H1 (cell line): ENCODE results near the gene VAMP4. TPM values are rescaled to one million over a fixed set of nuclear protein-coding genes. Genes with fewer than 3 reads are reported as not detected.

ENCODE experiments used
- CTCF ChIA-PET: fragments of 300-600 bp; sonication (Branson Sonifier 250); formaldehyde crosslinking; loops from one replicate; lab custom pipeline; 2021; ENCODE audit not compliant: partially characterized antibody; lab: Charles Lee
- POLR2A ChIA-PET: fragments of 300-600 bp; sonication (Branson Sonifier 250); formaldehyde crosslinking; loops from one replicate; lab custom pipeline; 2021; ENCODE audit warnings: inconsistent platforms; ENCODE audit not compliant: partially characterized antibody; lab: Charles Lee
- DNase-seq, 2 experiments: peaks; one replicate each; pipeline versions ENCODE4 v3.0.0 to v3.0.0-alpha.2; 2010 to 2022; ENCODE audit warnings: low spot score in 2 of 2, low read depth in 1 of 2, mixed read lengths in 1 of 2
- FAIRE-seq: peaks from 2 replicates; lab custom pipeline; 2011; peaks lifted over from hg19 to GRCh38; lab: Jason Lieb, UNC
- H2AFZ ChIP-seq: 2 replicates; pipeline ENCODE4 v1.8.1; 2012; ENCODE audit warnings: low read length, inconsistent platforms
- H2AK5ac ChIP-seq: 2 replicates; pipeline ENCODE4 v1.6.1; 2013; ENCODE audit warnings: low read depth, low read length
- H2BK120ac ChIP-seq: replicated peaks from 2 replicates; pipeline ENCODE3; 2013; ENCODE audit warnings: low read depth, low read length, inconsistent platforms
- H2BK12ac ChIP-seq: 2 replicates; pipeline ENCODE4 v1.6.1; 2013; ENCODE audit warnings: low read depth, low read length
- H2BK15ac ChIP-seq: 2 replicates; pipeline ENCODE4 v1.6.1; 2013; ENCODE audit warnings: low read length
- H2BK20ac ChIP-seq: 2 replicates; pipeline ENCODE4 v1.6.1; 2013; ENCODE audit warnings: low read length
- H2BK5ac ChIP-seq: 2 replicates; pipeline ENCODE4 v1.6.1; 2013; ENCODE audit warnings: low read depth, low read length
- H3K14ac ChIP-seq: 2 replicates; pipeline ENCODE4 v1.6.1; 2013; ENCODE audit warnings: inconsistent platforms; ENCODE audit not compliant: insufficient read length
- H3K18ac ChIP-seq: 2 replicates; pipeline ENCODE4 v1.6.1; 2013; ENCODE audit warnings: low read length; ENCODE audit errors: extremely low read depth
- H3K23ac ChIP-seq: 2 replicates; pipeline ENCODE4 v1.6.1; 2013; ENCODE audit warnings: inconsistent platforms; ENCODE audit not compliant: insufficient read length
- H3K23me2 ChIP-seq: 2 replicates; pipeline ENCODE4 v1.6.1; 2013; ENCODE audit warnings: low read depth, low read length
- H3K27ac ChIP-seq: 2 replicates; pipeline ENCODE4 v1.6.1; 2011; ENCODE audit warnings: low read depth, low read length, inconsistent platforms
- H3K27me3 ChIP-seq, 4 experiments: replicated peaks in 1 of 4; 1 replicate in 1 of 4; 2 replicates in 3 of 4; pipeline versions ENCODE4 v1.6.1 to v1.8.1; 2011 to 2013; ENCODE audit warnings: low read length in 3 of 4, mild to moderate bottlenecking in 3 of 4, inconsistent platforms in 2 of 4, mixed read lengths in 2 of 4, moderate library complexity in 1 of 4; ENCODE audit not compliant: control insufficient read depth in 3 of 4, insufficient read depth in 3 of 4; ENCODE audit errors: extremely low read depth in 1 of 4
- H3K36me3 ChIP-seq, 4 experiments: 2 replicates each; pipeline versions ENCODE4 v1.6.1 to v1.8.1; 2011 to 2013; ENCODE audit warnings: mild to moderate bottlenecking in 4 of 4, low read length in 3 of 4, moderate library complexity in 2 of 4, control low read depth in 1 of 4, inconsistent platforms in 1 of 4; ENCODE audit not compliant: insufficient read depth in 4 of 4, control insufficient read depth in 2 of 4
- H3K4ac ChIP-seq: replicated peaks from 2 replicates; pipeline ENCODE3; 2013; ENCODE audit warnings: low read length, low read depth, mixed read lengths, inconsistent platforms; ENCODE audit not compliant: insufficient read length
- H3K4me1 ChIP-seq, 4 experiments: replicated peaks in 1 of 4; 1 replicate in 1 of 4; 2 replicates in 3 of 4; pipeline versions ENCODE4 v1.6.1 to v1.8.1; 2011 to 2013; ENCODE audit warnings: low read length in 3 of 4, inconsistent platforms in 2 of 4, mixed read lengths in 1 of 4; ENCODE audit not compliant: insufficient read depth in 4 of 4, control insufficient read depth in 3 of 4
- H3K4me2 ChIP-seq, 2 experiments: 2 replicates each; pipeline versions ENCODE4 v1.6.1 to v1.8.1; 2011 to 2013; ENCODE audit warnings: low read depth in 2 of 2, low read length in 2 of 2, control low read depth in 1 of 2, inconsistent platforms in 1 of 2, mild to moderate bottlenecking in 1 of 2; ENCODE audit not compliant: insufficient read depth in 1 of 2
- H3K4me3 ChIP-seq, 4 experiments: fragments of 200-600, 300-600 bp in 1 of 4; sonication (generic), shearing (Covaris generic), sonication (Bioruptor Twin) in 1 of 4; 2 replicates each; pipeline versions ENCODE4 v1.5.1 to v1.8.1; 2011 to 2016; ENCODE audit warnings: low read length in 4 of 4, low read depth in 3 of 4, control low read depth in 2 of 4, inconsistent platforms in 2 of 4, mild to moderate bottlenecking in 2 of 4, mixed read lengths in 1 of 4, moderate library complexity in 1 of 4; ENCODE audit not compliant: insufficient read depth in 2 of 4; ENCODE audit errors: extremely low read depth in 1 of 4
- H3K56ac ChIP-seq: replicated peaks from 2 replicates; pipeline ENCODE3; 2013; ENCODE audit warnings: low read depth, mild to moderate bottlenecking, mixed read lengths, low read length, inconsistent platforms; ENCODE audit not compliant: insufficient read length
- H3K79me1 ChIP-seq: 2 replicates; pipeline ENCODE4 v1.6.1; 2013; ENCODE audit warnings: low read depth, low read length, control low read depth
- H3K79me2 ChIP-seq, 2 experiments: 2 replicates each; pipeline versions ENCODE4 v1.6.1 to v1.8.1; 2012 to 2013; ENCODE audit warnings: low read length in 2 of 2, mild to moderate bottlenecking in 2 of 2, inconsistent platforms in 1 of 2; ENCODE audit not compliant: insufficient read depth in 2 of 2, control insufficient read depth in 1 of 2
- H3K9ac ChIP-seq, 4 experiments: replicated peaks in 1 of 4; 1 replicate in 1 of 4; 2 replicates in 3 of 4; pipeline versions ENCODE4 v1.6.1 to v1.8.1; 2011 to 2013; ENCODE audit warnings: low read depth in 3 of 4, low read length in 3 of 4, control low read depth in 2 of 4, mild to moderate bottlenecking in 2 of 4, moderate library complexity in 2 of 4, inconsistent platforms in 1 of 4; ENCODE audit errors: extremely low read depth in 1 of 4
- H3K9me3 ChIP-seq, 2 experiments: 2 replicates each; pipeline versions ENCODE4 v1.6.1 to v1.8.1; 2012 to 2013; ENCODE audit warnings: mild to moderate bottlenecking in 2 of 2, moderate library complexity in 2 of 2, control low read depth in 1 of 2, inconsistent platforms in 1 of 2, low read depth in 1 of 2, low read length in 1 of 2, mixed read lengths in 1 of 2; ENCODE audit not compliant: insufficient read depth in 2 of 2
- H4K20me1 ChIP-seq, 2 experiments: replicated peaks in 1 of 2; 2 replicates each; pipeline versions ENCODE3 to v1.8.1; 2011 to 2013; ENCODE audit warnings: inconsistent platforms in 2 of 2, low read length in 2 of 2, mild to moderate bottlenecking in 1 of 2; ENCODE audit not compliant: insufficient read depth in 2 of 2, control insufficient read depth in 1 of 2
- H4K5ac ChIP-seq: 2 replicates; pipeline ENCODE4 v1.6.1; 2013; ENCODE audit warnings: low read length, low read depth, mixed read lengths, inconsistent platforms; ENCODE audit not compliant: insufficient read length
- H4K8ac ChIP-seq: 2 replicates; pipeline ENCODE4 v1.8.0; 2013; ENCODE audit warnings: mild to moderate bottlenecking, moderate library complexity, low read length, inconsistent platforms; ENCODE audit not compliant: insufficient read depth; ENCODE audit errors: extremely low read depth
- H4K91ac ChIP-seq: replicated peaks from 2 replicates; pipeline ENCODE3; 2013; ENCODE audit warnings: low read length, mixed read lengths, inconsistent platforms; ENCODE audit not compliant: insufficient read length
- ASH2L ChIP-seq: fragments of 200-600, 300-600 bp; sonication (generic); IDR thresholded peaks from one replicate; pipeline ENCODE4 v1.7.1; 2017; ENCODE audit warnings: low read length
- ATF3 ChIP-seq: IDR thresholded peaks from 2 replicates; pipeline ENCODE4 v1.6.1; 2011; ENCODE audit warnings: low read depth, mild to moderate bottlenecking, low read length; ENCODE audit not compliant: insufficient read depth
- BRCA1 ChIP-seq: IDR thresholded peaks from 2 replicates; pipeline ENCODE4 v1.6.1; 2012; ENCODE audit warnings: low read depth, low read length, improper control_type of control experiment
- CBX5 ChIP-seq: fragments of 300-800, 300-1000 bp; sonication (generic); IDR thresholded peaks from 2 replicates; pipeline ENCODE4 v1.7.1; 2016; ENCODE audit warnings: antibody characterized with exemption, low read length, low read depth
- CTCF ChIP-seq, 3 experiments: IDR thresholded peaks; 1 replicate in 2 of 3; 2 replicates in 1 of 3; pipeline versions ENCODE4 v1.5.1 to v1.6.1; 2011; ENCODE audit warnings: low read length in 3 of 3, mild to moderate bottlenecking in 3 of 3, inconsistent platforms in 2 of 3, low read depth in 1 of 3, moderate library complexity in 1 of 3; ENCODE audit not compliant: insufficient read depth in 1 of 3; ENCODE audit errors: control extremely low read depth in 1 of 3
- EGR1 ChIP-seq: IDR thresholded peaks from 2 replicates; pipeline ENCODE4 v1.6.1; 2011; ENCODE audit warnings: low read depth, low read length, borderline replicate concordance
- GABPA ChIP-seq: IDR thresholded peaks from 2 replicates; pipeline ENCODE4 v1.6.1; 2011; ENCODE audit warnings: mild to moderate bottlenecking, low read length, moderate library complexity, borderline replicate concordance; ENCODE audit not compliant: insufficient read depth
- MAFK ChIP-seq: IDR thresholded peaks from 2 replicates; pipeline ENCODE4 v1.6.1; 2012; ENCODE audit warnings: low read depth, mild to moderate bottlenecking, improper control_type of control experiment, low read length
- PHF8 ChIP-seq: fragments of 200-600 bp; sonication (generic); conservative IDR thresholded peaks from 2 replicates; pipeline ENCODE4 v1.7.1; 2012; ENCODE audit warnings: low read depth, mild to moderate bottlenecking, inconsistent platforms, low read length, moderate library complexity
- POLR2A ChIP-seq, 2 experiments: IDR thresholded peaks; 1 replicate in 1 of 2; 2 replicates in 1 of 2; pipeline ENCODE4 v1.6.1; 2011; ENCODE audit warnings: low read depth in 2 of 2, low read length in 2 of 2, mild to moderate bottlenecking in 2 of 2; ENCODE audit errors: control extremely low read depth in 1 of 2
- RXRA ChIP-seq: IDR thresholded peaks from 2 replicates; pipeline ENCODE4 v1.6.1; 2011; ENCODE audit warnings: low read depth, mild to moderate bottlenecking, low read length, moderate library complexity; ENCODE audit not compliant: insufficient read depth
- TCF12 ChIP-seq: IDR thresholded peaks from 2 replicates; pipeline ENCODE4 v1.6.1; 2011; ENCODE audit warnings: low read depth, mild to moderate bottlenecking, low read length
- WGBS, 2 experiments: shearing (Covaris generic) in 1 of 2; methylation state at CpG; one replicate each; pipeline versions ENCODE4 v1.1.6 to v1.1.7; 2013 to 2015; ENCODE audit warnings: low lambda C conversion rate in 2 of 2, mixed read lengths in 2 of 2, inconsistent platforms in 1 of 2, low coverage in 1 of 2, missing lambda C conversion rate in 1 of 2; ENCODE audit not compliant: insufficient replicate concordance in 2 of 2, insufficient coverage in 1 of 2, insufficient read length in 1 of 2; ENCODE audit errors: extremely low coverage in 1 of 2, missing lambda C conversion rate in 1 of 2; 5-methylcytosine and 5-hydroxymethylcytosine counted together
- polyA plus RNA-seq, 7 experiments: library from polyadenylated mRNA; depleted of rRNA in 3 of 7; stranded (reverse) in 5 of 7; unstranded in 2 of 7; fragments of >200 nt in 5 of 7; fragments of 200-250 nt in 2 of 7; gene quantifications; 1 replicate in 5 of 7; 2 replicates in 1 of 7; 4 replicates in 1 of 7; pipeline versions ENCODE4 v1.2.1 to v1.2.3, GENCODE V29; 2011 to 2013; ENCODE audit warnings: missing spikeins in 2 of 7, mixed read lengths in 2 of 7
- total RNA-seq: library from RNA; stranded (reverse); fragmentation: NEBNext Ultra II Directional; extraction: Animal tissue kit (Norgen Biotek cat#: 25700); gene quantifications from 2 replicates; pipeline ENCODE4 v1.2.1, GENCODE V29; 2021

The VAMP4 gene
- total and polyA plus RNA-seq, 2 of the 8 experiments (the other 6 are each of a cell fraction or from before 2014, with no cell fraction given), result 1.6 to 13.9 TPM

DNA sequence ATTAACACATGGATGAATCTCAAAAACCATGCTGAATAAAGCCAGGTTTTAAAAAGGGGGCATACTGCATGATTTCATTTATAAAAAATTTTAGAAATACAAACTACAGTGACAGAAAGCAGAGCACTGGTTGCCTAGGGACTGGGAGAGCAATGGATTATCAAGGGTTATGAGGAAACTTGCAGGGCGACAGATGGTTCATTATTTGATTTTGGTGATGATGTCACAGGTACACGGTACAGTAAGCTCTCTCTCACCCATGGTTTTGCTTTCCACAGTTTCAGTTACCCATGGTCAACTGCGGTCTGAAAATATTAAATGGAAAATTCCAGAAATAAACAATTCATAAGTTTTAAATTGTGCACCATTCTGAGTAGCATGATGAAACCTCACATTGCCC, 14.1 kb downstream of the VAMP4 start:
- H3K56ac ChIP-seq, result no peak overlapping the region
- no peaks in the 10 kb centered on the region for H3K4me1 ChIP-seq
- peaks cover 7% of the 10 kb centered on the region in 2 experiments; a peak in 3 of 4 replicates for H3K9me3 ChIP-seq
- H2BK20ac ChIP-seq, result no peak overlapping the region
- H3K14ac ChIP-seq, result no peak overlapping the region
- H3K23me2 ChIP-seq, result no peaks in the 10 kb centered on the region
- no peak overlapping the region for H3K4ac ChIP-seq
- no peak overlapping the region for H2BK12ac ChIP-seq
- H2BK15ac ChIP-seq, result no peak overlapping the region
- H4K8ac ChIP-seq, result no peak overlapping the region
- H3K79me1 ChIP-seq, result no peaks in the 10 kb centered on the region
- no peak overlapping the region for H3K18ac ChIP-seq
- ChIA-PET CTCF (interaction anchor here (2.3 kb wide), 1 partner anchor 12 kb away, joined by 8 read pairs; no protein-coding TSS in a partner anchor), POLR2A (no interaction called here)
- no peaks in the 10 kb centered on the region for H3K27me3 ChIP-seq
- WGBS, 2 experiments, result 93% methylated on average over 3 of the region's 3 CpGs; no CpG with 5 or more reads in 1 of the 2 experiments
- H4K91ac ChIP-seq, result no peak overlapping the region
- no peak overlapping the region for H3K4me3 ChIP-seq
- no peak overlapping the region for H3K4me2 ChIP-seq
- no peak overlapping the region for H3K9ac ChIP-seq
- H2BK120ac ChIP-seq, result no peak overlapping the region
- no peak overlapping the region for H2BK5ac ChIP-seq
- H3K23ac ChIP-seq, result no peak overlapping the region
- H2AFZ ChIP-seq, result no peak overlapping the region
- H2AK5ac ChIP-seq, result no peak overlapping the region
- H3K79me2 ChIP-seq, result no peaks in the 10 kb centered on the region
- no peak for DNase-seq
- H3K36me3 ChIP-seq, result peaks cover 0 to 4% (median 2%) of the 10 kb centered on the region in 4 experiments; a peak in 2 of 8 replicates
- H4K5ac ChIP-seq, result no peak overlapping the region
- H4K20me1 ChIP-seq, result no peaks in the 10 kb centered on the region
- no peak overlapping the region for H3K27ac ChIP-seq
- no peak for FAIRE-seq
- TF ChIP-seq GABPA (no peak), CTCF (IDR thresholded peaks at IDR 0.05; ENCODE audit: control extremely low read depth in 1 of 3, insufficient read depth in 1 of 3, low read depth in 1 of 3, low read length in 3 of 3) (no peak), PHF8 (no peak), RXRA (no peak), BRCA1 (no peak), ASH2L (no peak), MAFK (no peak), TCF12 (no peak), POLR2A (IDR thresholded peaks at IDR 0.05; ENCODE audit: control extremely low read depth in 1 of 2, low read depth in 2 of 2, low read length in 2 of 2) (no peak), EGR1 (no peak), CBX5 (no peak), ATF3 (no peak)
